Epithelial cell of esophagus (primary cell): Measurements from ENCODE around the gene RAPGEF3.
A peak's percentile ranks its signal among the peaks of the same experiment; 100 is the strongest.

Source experiments
- DNase-seq: peaks from one replicate; pipeline ENCODE4 v3.0.0; 2010; ENCODE audit warnings: low read depth
- H3K4me3 ChIP-seq: 2 replicates; pipeline ENCODE4 v1.5.1; 2011; ENCODE audit warnings: mild to moderate bottlenecking, low read length, control low read depth
- TF ChIP-seq, protein P1 (sequence below): IDR thresholded peaks from 2 replicates; pipeline ENCODE4 v1.5.1; 2011; ENCODE audit warnings: low read depth, mild to moderate bottlenecking, low read length, control low read depth, inconsistent platforms; ENCODE audit not compliant: insufficient read depth; ENCODE audit errors: missing control alignments

Gene RAPGEF3

DNA sequence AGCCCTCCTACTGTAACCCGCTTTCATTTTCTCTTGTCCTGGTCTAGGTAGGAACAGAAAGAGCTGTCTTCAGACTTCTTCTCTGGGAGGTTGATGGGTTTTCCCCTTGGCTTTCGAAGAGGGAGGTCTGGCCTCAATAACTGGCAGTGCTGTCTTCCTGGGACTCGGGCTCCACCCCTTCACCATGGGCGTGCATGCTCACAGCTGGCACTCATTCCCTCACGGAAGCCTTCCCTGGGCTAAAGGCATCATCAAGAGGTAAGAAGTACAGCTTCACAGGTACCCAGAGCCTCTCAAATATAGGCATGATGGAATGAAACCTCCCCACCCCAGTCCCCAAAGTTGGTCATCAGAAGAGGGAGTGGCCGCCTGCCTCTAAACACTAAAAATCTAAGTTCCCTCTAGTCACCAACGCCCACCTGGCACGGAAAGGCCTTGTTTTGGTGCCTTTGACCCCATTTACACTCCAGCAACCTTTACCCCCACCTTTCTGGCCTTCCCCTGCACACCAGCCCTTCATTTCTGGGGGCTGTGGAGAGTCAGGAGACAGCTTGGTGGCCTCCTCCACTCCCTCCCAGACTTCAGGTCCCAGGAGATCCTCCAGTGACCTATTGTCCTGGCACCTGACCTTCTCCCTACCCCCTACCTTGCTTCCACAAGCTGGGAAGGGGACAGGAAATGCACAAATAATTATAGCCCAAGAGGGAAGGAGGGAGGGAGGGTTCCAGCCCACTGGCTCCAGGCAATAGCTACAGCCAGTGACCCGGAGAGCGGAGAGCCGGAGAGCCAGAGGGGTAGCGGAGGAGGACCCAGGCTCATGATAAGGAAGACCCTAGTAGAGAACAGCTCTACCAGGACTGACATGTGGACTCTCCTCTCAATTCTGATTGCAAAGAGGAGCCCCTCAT, 2.8 kb downstream of the RAPGEF3 start:
- DNase-seq, result no peak

GRCh38 chr12:47754881-47755280, 3.8 kb downstream of the RAPGEF3 start:
- H3K4me3 ChIP-seq, result no peak overlapping the region
- no peak for DNase-seq
- TF ChIP-seq, protein P1, sequence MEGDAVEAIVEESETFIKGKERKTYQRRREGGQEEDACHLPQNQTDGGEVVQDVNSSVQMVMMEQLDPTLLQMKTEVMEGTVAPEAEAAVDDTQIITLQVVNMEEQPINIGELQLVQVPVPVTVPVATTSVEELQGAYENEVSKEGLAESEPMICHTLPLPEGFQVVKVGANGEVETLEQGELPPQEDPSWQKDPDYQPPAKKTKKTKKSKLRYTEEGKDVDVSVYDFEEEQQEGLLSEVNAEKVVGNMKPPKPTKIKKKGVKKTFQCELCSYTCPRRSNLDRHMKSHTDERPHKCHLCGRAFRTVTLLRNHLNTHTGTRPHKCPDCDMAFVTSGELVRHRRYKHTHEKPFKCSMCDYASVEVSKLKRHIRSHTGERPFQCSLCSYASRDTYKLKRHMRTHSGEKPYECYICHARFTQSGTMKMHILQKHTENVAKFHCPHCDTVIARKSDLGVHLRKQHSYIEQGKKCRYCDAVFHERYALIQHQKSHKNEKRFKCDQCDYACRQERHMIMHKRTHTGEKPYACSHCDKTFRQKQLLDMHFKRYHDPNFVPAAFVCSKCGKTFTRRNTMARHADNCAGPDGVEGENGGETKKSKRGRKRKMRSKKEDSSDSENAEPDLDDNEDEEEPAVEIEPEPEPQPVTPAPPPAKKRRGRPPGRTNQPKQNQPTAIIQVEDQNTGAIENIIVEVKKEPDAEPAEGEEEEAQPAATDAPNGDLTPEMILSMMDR, result no peak

More for the DNA sequence above, 2.8 kb downstream of the RAPGEF3 start:
- TF ChIP-seq, protein P1, result no peak
- no peak overlapping the region for H3K4me3 ChIP-seq

DNA sequence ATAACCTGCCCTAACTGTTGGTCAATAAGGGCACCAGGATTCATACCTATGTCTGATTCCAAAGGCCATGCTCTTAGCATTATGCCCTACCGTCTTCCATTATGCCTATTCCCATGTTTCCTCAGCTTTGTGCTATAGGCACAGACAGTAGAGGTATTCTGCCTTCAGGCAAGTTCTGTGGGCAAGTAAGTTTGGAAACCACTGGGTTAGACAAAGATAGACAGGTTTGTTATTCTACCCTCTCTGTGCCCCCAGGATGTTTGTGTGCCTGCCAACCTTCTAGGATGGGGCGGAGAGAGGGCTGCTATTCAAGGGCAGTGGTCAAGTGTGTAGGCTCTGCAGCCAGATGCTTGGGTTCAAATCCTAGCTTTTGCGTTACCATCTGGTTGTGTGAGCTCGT, 4.6 kb downstream of the RAPGEF3 start:
- TF ChIP-seq, protein P1, result no peak
- H3K4me3 ChIP-seq, result no peak overlapping the region
- DNase-seq, result peak; percentile 61

GRCh38 chr12:47753021-47754001, 5.4 kb downstream of the RAPGEF3 start:
- peak; percentile 58 for DNase-seq

DNA sequence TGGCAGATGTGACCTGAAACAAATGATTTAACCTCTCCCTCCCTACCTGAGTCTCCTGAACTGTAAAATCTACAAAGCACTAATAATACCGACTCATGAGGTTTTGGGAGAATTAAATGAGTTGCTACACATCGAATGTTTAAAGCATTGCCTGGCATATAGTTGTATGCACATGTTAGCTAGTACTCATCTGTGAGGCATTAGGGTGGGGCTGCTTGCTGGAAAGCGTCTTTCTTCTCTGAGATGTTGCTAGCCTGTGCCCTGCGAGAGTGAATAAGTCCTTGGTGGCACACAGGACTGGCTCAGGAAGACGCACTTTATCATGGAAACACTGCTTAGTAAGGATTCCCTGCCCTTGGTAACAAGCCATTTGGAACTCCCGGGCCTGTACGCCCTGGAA, 6.1 kb downstream of the RAPGEF3 start:
- DNase-seq, result peak; percentile 96
- no peak overlapping the region for H3K4me3 ChIP-seq
- TF ChIP-seq, protein P1, result no peak

More at GRCh38 chr12:47753021-47754001, 5.4 kb downstream of the RAPGEF3 start:
- H3K4me3 ChIP-seq, result no peak overlapping the region
- TF ChIP-seq, protein P1, result no peak

- no peak overlapping the region for H3K4me3 ChIP-seq
- TF ChIP-seq, protein P1, result no peak
- DNase-seq, result no peak
Observed at GRCh38 chr12:47752121-47752520, 6.6 kb downstream of the RAPGEF3 start.
